HG02885 (cell line): ENCODE data around the gene FBXO4.
"Not testable (repeated sequence)": the region's sequence is repeated elsewhere in the genome, so short reads cannot be mapped to it uniquely, and the experiment has no call there.

Experiments used
- ATAC-seq: cut with Tn5 transposase; IDR thresholded peaks from one replicate; pipeline ENCODE4 v1.9.1; 2021; ENCODE audit warnings: mild to moderate bottlenecking; ENCODE audit not compliant: unreplicated experiment, poor library complexity

Gene FBXO4

DNA sequence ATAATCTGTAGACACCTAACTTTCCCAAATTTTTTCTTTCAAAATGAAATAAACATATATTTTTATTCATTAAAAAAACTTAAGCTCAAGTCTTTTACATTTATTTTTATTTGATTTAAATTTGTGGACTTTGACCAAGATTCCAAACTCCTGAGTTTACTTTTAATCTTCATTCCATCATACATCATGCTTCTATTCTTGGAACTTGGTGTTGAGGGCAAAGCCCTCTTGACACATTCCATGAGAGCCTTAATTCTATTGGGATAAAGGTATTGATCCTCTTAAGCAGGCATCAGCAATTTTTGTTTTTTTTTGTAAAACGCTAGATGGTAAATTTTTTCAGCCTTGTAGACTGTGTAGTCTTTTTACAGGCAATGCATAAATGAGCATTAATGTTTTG lies 53.6 kb downstream of the FBXO4 start:
- no peak for ATAC-seq

DNA sequence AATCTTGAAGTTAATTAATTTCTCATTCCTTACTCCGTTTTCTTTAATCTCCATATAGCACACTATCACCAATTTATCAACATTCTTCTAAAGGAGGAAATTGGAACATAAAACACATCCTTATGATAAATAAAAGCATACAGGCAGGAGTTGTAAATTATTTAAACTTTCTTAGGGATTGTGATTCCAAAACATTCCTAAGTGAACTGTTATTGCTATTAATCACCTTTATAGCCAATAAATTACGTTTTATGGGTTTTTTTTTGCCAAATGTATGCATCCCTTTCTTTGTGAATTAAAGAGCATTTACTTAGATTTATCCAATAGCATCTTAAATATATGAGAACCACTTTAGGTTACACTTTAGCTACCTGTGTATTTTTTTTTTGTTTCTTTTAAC lies 55.3 kb downstream of the FBXO4 start:
- no peak for ATAC-seq

DNA sequence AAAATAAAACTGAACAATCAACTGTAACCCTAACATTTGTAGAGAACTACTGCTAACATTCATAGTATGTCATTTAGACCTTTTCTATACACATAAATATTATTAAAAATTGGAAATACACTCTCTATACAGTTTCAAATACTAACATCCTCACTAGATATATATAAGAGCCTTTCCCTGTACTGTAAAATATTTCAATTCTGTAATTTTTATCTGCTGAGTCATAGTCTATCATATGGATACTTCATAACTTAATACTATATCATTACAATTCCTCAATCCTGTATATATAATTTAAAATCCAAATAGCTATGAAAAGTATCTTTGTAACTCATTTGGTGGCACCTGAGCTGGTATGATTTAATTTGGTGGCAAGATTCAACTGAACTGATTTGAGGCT lies 55.8 kb downstream of the FBXO4 start:
- no peak for ATAC-seq

DNA sequence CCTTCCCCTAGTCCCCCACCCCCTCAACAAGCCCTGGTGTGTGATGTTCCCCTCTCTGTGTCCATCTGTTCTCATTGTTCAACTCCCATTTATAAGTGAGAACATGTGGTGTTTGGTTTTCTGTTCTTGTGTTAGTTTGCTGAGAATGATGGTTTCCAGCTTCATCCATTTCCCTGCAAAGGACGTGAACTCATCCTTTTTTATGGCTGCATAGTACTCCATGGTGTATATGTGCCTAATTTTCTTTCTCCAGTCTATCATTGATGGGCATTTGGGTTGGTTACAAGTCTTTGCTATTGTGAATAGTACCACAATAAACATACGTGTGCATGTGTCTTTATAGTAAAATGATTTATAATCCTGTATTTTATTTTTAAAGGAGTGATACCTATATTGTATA lies 57.8 kb downstream of the FBXO4 start:
- ATAC-seq, result not testable (repeated sequence)

DNA sequence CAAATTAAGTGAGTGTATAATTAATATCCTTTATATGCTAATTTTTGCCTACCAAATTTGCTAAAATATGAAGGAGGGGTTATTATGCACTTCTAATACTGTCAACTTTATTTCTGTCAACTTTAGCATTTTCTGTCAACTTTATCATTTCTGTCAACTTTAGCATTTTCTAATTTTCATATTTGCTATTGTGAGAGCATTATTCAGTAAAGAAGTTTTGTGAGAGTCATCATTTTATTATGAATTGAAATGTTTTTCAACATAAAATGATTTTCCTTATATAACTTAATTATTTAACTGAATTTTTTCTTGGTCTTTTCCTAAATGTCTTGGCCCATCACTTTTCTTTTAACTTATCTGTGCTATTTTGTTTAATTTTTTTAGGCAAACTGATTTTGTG lies 58.2 kb downstream of the FBXO4 start:
- ATAC-seq, result no peak

DNA sequence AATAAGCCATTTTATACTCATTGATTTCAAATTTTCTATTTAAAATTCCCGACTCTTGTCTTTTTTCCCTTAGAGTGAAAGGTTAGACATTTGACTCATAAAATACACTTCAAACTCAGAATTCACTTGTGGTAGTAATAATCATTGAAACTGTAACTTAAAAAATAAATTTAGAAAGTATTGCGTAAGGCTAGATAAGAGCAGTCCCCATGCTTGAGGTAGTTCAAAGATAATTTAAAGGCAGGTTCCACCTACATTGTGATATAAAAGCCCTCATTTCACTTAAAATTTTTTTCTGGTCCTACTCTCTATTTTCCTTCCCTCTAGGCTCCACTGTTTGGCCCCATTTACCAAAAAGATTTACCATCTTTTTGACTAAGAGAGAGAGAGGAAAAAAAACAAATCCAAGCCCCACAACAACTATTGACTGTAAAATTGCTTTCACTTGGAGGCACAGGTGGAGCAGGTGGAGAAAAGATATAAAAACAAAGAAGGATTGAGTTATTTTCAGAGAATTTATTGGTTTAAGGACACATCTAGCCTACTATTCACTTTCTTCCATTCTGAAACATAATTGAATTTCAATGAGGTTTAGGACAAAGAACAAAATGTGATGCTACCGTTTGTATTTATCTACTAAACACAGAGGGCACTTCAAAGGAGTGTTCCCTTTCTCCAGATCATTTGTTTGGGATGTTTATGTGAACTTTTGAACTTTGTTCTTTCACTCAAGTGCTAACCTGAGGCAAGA lies 61.0 kb downstream of the FBXO4 start:
- no peak for ATAC-seq
